Fibroblast of lung (primary cell): Measurements from ENCODE around the gene XYLT2. TPM values are rescaled to one million over a fixed set of nuclear protein-coding genes. Genes with fewer than 3 reads are reported as not detected.

ENCODE experiments used
- DNase-seq, 2 donors: peaks; one replicate each; pipeline versions ENCODE4 v3.0.0 to v3.0.0-alpha.2; 2010; ENCODE audit warnings: low read depth in 2 of 2
- H2AFZ ChIP-seq: 2 replicates; pipeline ENCODE4 v1.5.1; 2012; ENCODE audit warnings: low read length, control low read depth, inconsistent platforms
- H3K27ac ChIP-seq: 2 replicates; pipeline ENCODE4 v1.5.1; 2011; ENCODE audit warnings: low read length, control low read depth; ENCODE audit not compliant: insufficient read depth
- H3K27me3 ChIP-seq: 2 replicates; pipeline ENCODE4 v1.5.1; 2011; ENCODE audit warnings: mild to moderate bottlenecking, low read length; ENCODE audit not compliant: control insufficient read depth, insufficient read depth
- H3K36me3 ChIP-seq: 2 replicates; pipeline ENCODE4 v1.5.1; 2011; ENCODE audit warnings: low read length; ENCODE audit not compliant: control insufficient read depth, insufficient read depth
- H3K4me1 ChIP-seq: 2 replicates; pipeline ENCODE4 v1.5.1; 2011; ENCODE audit warnings: low read length; ENCODE audit not compliant: control insufficient read depth, insufficient read depth; ENCODE audit errors: extremely low read depth
- H3K4me2 ChIP-seq: 2 replicates; pipeline ENCODE4 v1.5.1; 2011; ENCODE audit warnings: low read length, control low read depth; ENCODE audit not compliant: insufficient read depth; ENCODE audit errors: extremely low read depth
- H3K4me3 ChIP-seq, 4 experiments: fragments of 200-600 bp in 1 of 4; sonication (generic) in 1 of 4; replicated peaks in 1 of 4; 2 replicates each; pipeline ENCODE4 v1.5.1; 2011 to 2016; ENCODE audit warnings: low read length in 4 of 4, low read depth in 3 of 4, mild to moderate bottlenecking in 3 of 4, control low read depth in 2 of 4, inconsistent platforms in 1 of 4, mixed read lengths in 1 of 4; ENCODE audit not compliant: insufficient read depth in 1 of 4; ENCODE audit errors: control extremely low read depth in 1 of 4
- H3K79me2 ChIP-seq: 2 replicates; pipeline ENCODE4 v1.5.1; 2012; ENCODE audit warnings: mild to moderate bottlenecking, low read length, inconsistent platforms; ENCODE audit not compliant: control insufficient read depth, insufficient read depth
- H3K9ac ChIP-seq: 2 replicates; pipeline ENCODE4 v1.5.1; 2011; ENCODE audit warnings: mild to moderate bottlenecking, low read length, control low read depth; ENCODE audit not compliant: insufficient read depth
- H3K9me3 ChIP-seq: 2 replicates; pipeline ENCODE4 v1.5.1; 2012; ENCODE audit warnings: low read depth, low read length; ENCODE audit not compliant: control insufficient read depth, insufficient read depth
- H4K20me1 ChIP-seq: 2 replicates; pipeline ENCODE4 v1.5.1; 2011; ENCODE audit warnings: low read length; ENCODE audit not compliant: control insufficient read depth, insufficient read depth; ENCODE audit errors: extremely low read depth
- CTCF ChIP-seq, 2 donors: IDR thresholded peaks in 1 of 2; conservative IDR thresholded peaks in 1 of 2; 1 replicate in 1 of 2; 2 replicates in 1 of 2; pipeline ENCODE4 v1.5.1; 2011 to 2012; ENCODE audit warnings: low read length in 2 of 2, control low read depth in 1 of 2, inconsistent platforms in 1 of 2, low read depth in 1 of 2, mild to moderate bottlenecking in 1 of 2
- EZH2 ChIP-seq: IDR thresholded peaks from 2 replicates; pipeline ENCODE4 v1.5.1; 2012; ENCODE audit warnings: low read length, control low read depth, mild to moderate bottlenecking; ENCODE audit errors: missing control alignments
- polyA plus RNA-seq, 2 donors: library from polyadenylated mRNA; depleted of rRNA in 1 of 2; stranded (reverse) in 1 of 2; unstranded in 1 of 2; fragments of >200 nt; gene quantifications; 2 replicates each; pipeline ENCODE4 v1.2.1, GENCODE V29; 2011 to 2012; ENCODE audit warnings: missing spikeins in 1 of 2
- total RNA-seq: library from RNA; depleted of rRNA; stranded (reverse); fragments of >200 nt; gene quantifications from 2 replicates; pipeline ENCODE4 v1.2.1, GENCODE V29; 2014

The XYLT2 gene
- total and polyA plus RNA-seq, 2 donors (not counting 1 experiment from before 2014, with no cell fraction given) = 12.7 to 43.9 TPM

- Histone ChIP-seq H2AFZ (no peak overlapping the region), H3K9ac (no peak overlapping the region), H3K9me3 (no peaks in the 10 kb centered on the region), H3K36me3 (peaks cover 16% of the 10 kb centered on the region), H4K20me1 (no peaks in the 10 kb centered on the region), H3K79me2 (peaks cover 15% of the 10 kb centered on the region), H3K27ac (no peak overlapping the region), H3K4me3 (no peak overlapping the region), H3K4me2 (no peak overlapping the region), H3K4me1 (peaks cover 3% of the 10 kb centered on the region), H3K27me3 (no peaks in the 10 kb centered on the region)
- DNase-seq = no peak
- TF ChIP-seq EZH2 = no peak
- TF ChIP-seq CTCF (conservative IDR thresholded peaks at IDR 0.05 in 1 of 2, IDR thresholded peaks at IDR 0.05 in 1 of 2; ENCODE audit: low read depth in 1 of 2, low read length in 2 of 2) = no peak
These were observed 24.1 kb downstream of the XYLT2 start for GRCh38 chr17:50370052-50370451.

GRCh38 chr17:50371526-50371925, 25.6 kb downstream of the XYLT2 start:
- Histone ChIP-seq H3K27me3 (no peaks in the 10 kb centered on the region), H3K9ac (no peak overlapping the region), H2AFZ (no peak overlapping the region), H3K4me3 (peak overlapping the region in 2 of 4 experiments; percentile 72 to 74), H3K9me3 (no peaks in the 10 kb centered on the region), H3K4me1 (peaks cover 3% of the 10 kb centered on the region), H3K36me3 (peaks cover 16% of the 10 kb centered on the region), H4K20me1 (no peaks in the 10 kb centered on the region), H3K27ac (no peak overlapping the region), H3K4me2 (peak overlapping the region; percentile 84), H3K79me2 (peaks cover 15% of the 10 kb centered on the region)
- DNase-seq = no peak
- TF ChIP-seq EZH2 (no peak), CTCF (conservative IDR thresholded peaks at IDR 0.05 in 1 of 2, IDR thresholded peaks at IDR 0.05 in 1 of 2; ENCODE audit: low read depth in 1 of 2, low read length in 2 of 2) (no peak)

- Histone ChIP-seq H3K4me2 (peak overlapping the region; percentile 84), H3K9ac (peak overlapping the region; percentile 81), H3K4me1 (peaks cover 3% of the 10 kb centered on the region), H3K27me3 (no peaks in the 10 kb centered on the region), H3K36me3 (peaks cover 14% of the 10 kb centered on the region), H3K9me3 (no peaks in the 10 kb centered on the region), H2AFZ (peak overlapping the region; percentile 86), H3K27ac (peak overlapping the region; percentile 96), H3K79me2 (peaks cover 15% of the 10 kb centered on the region), H4K20me1 (no peaks in the 10 kb centered on the region), H3K4me3 (peak overlapping the region; percentile 72 to 99 (median 78))
- TF ChIP-seq CTCF (conservative IDR thresholded peaks at IDR 0.05 in 1 of 2, IDR thresholded peaks at IDR 0.05 in 1 of 2; ENCODE audit: low read depth in 1 of 2, low read length in 2 of 2) = no peak
- no peak for TF ChIP-seq EZH2
- DNase-seq = no peak
These were observed 26.4 kb downstream of the XYLT2 start for GRCh38 chr17:50372222-50372757.
